OCI-LY1 (cell line): ENCODE measurements around the gene CD93.

Experiments
- H2AFZ ChIP-seq: fragments of 200-600 bp; sonication (generic), shearing (Covaris generic); 2 replicates; pipeline ENCODE4 v1.6.0; 2014; ENCODE audit warnings: antibody characterized with exemption, mild to moderate bottlenecking, low read length
- H3F3A ChIP-seq: fragments of 200-600 bp; sonication (generic), shearing (Covaris generic); 2 replicates; pipeline ENCODE4 v1.6.0; 2014; ENCODE audit warnings: mild to moderate bottlenecking, antibody characterized with exemption, low read length, moderate library complexity; ENCODE audit not compliant: insufficient read depth
- H3K27ac ChIP-seq: fragments of 200-600 bp; sonication (generic); 2 replicates; pipeline ENCODE4 v1.5.1; 2014; ENCODE audit warnings: low read length, mixed run types, mild to moderate bottlenecking, low read depth; ENCODE audit not compliant: poor library complexity, severe bottlenecking
- H3K27me3 ChIP-seq: fragments of 200-600 bp; sonication (generic); 2 replicates; pipeline ENCODE4 v1.6.0; 2014; ENCODE audit warnings: antibody characterized with exemption, mild to moderate bottlenecking, low read length, moderate library complexity; ENCODE audit not compliant: insufficient read depth
- H3K36me3 ChIP-seq: fragments of 200-600 bp; sonication (generic); 2 replicates; pipeline ENCODE4 v1.6.1; 2014; ENCODE audit warnings: mild to moderate bottlenecking, antibody characterized with exemption, low read length, moderate library complexity, mixed read lengths; ENCODE audit not compliant: insufficient read depth
- H3K4me1 ChIP-seq: fragments of 200-600 bp; sonication (generic); 2 replicates; pipeline ENCODE4 v1.5.1; 2014; ENCODE audit warnings: mild to moderate bottlenecking, low read length, moderate library complexity; ENCODE audit not compliant: insufficient read depth, severe bottlenecking
- H3K4me2 ChIP-seq: fragments of 200-600 bp; sonication (generic), shearing (Covaris generic); 2 replicates; pipeline ENCODE4 v1.6.1; 2014; ENCODE audit warnings: low read length
- H3K4me3 ChIP-seq: fragments of 200-600 bp; sonication (generic); 2 replicates; pipeline ENCODE4 v1.5.1; 2014; ENCODE audit warnings: low read length, low read depth, mild to moderate bottlenecking, mixed read lengths; ENCODE audit not compliant: poor library complexity, severe bottlenecking
- H3K79me2 ChIP-seq: fragments of 200-600 bp; shearing (Covaris generic); 2 replicates; pipeline ENCODE4 v1.6.1; 2016; ENCODE audit warnings: mixed run types, low read length, mixed read lengths; ENCODE audit not compliant: insufficient read depth
- H3K9ac ChIP-seq: fragments of 200-600 bp; sonication (generic), shearing (Covaris generic); 2 replicates; pipeline ENCODE4 v1.6.1; 2014; ENCODE audit warnings: mild to moderate bottlenecking, low read length, mixed read lengths
- H3K9me2 ChIP-seq: fragments of 200-600 bp; sonication (generic), shearing (Covaris generic); 2 replicates; pipeline ENCODE4 v1.6.1; 2014; ENCODE audit warnings: low read depth, mild to moderate bottlenecking, low read length, mixed read lengths
- H3K9me3 ChIP-seq: fragments of 200-600 bp; shearing (Covaris generic); 2 replicates; pipeline ENCODE4 v1.6.1; 2014; ENCODE audit warnings: low read length, mixed read lengths
- H4K20me1 ChIP-seq: fragments of 200-600 bp; sonication (generic), shearing (Covaris generic); 2 replicates; pipeline ENCODE4 v1.6.0; 2016; ENCODE audit warnings: mild to moderate bottlenecking, low read length; ENCODE audit not compliant: insufficient read depth
- EZH2 ChIP-seq: fragments of 200-600 bp; sonication (generic), shearing (Covaris generic); IDR thresholded peaks from 2 replicates; pipeline ENCODE4 v1.8.0; 2017; ENCODE audit warnings: borderline replicate concordance, mixed run types, mild to moderate bottlenecking, antibody characterized with exemption, low read length, moderate library complexity, mixed read lengths
- TF ChIP-seq, protein P1 (sequence below): fragments of 200-600 bp; sonication (generic), shearing (Covaris generic); IDR thresholded peaks from 2 replicates; pipeline ENCODE4 v1.5.1; 2017; ENCODE audit warnings: mild to moderate bottlenecking, antibody characterized with exemption, low read length, moderate library complexity, mixed read lengths

CD93 gene

DNA sequence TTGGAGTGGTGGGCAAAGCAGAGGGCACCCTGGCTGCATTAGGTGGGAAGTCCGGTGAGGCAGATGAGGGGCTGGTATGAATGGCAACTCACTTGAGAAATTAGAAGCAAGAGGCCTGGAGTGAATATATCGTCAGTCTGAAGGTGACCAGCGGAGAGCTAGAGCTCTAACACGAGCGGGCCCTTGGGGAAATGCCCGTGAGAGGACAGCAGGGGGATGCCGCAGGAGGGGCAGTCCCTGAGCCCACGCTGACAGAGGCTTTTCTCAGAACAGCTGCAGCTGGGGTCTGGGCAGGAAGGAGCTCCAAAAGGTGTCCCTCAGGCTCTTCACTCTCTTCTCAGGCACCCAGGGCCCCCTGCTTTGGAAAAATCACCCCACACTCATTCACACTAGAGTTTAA lies 32.0 kb upstream of the CD93 start:
- Histone ChIP-seq H3K27me3 (no peaks in the 10 kb centered on the region), H3K36me3 (no peaks in the 10 kb centered on the region), H3F3A (no peaks in the 10 kb centered on the region), H3K4me3 (no peak overlapping the region), H2AFZ (no peak overlapping the region), H3K9me2 (no peaks in the 10 kb centered on the region), H3K27ac (no peak overlapping the region), H3K4me1 (no peaks in the 10 kb centered on the region), H3K9ac (no peak overlapping the region), H3K79me2 (no peaks in the 10 kb centered on the region), H3K4me2 (no peak overlapping the region), H3K9me3 (no peaks in the 10 kb centered on the region), H4K20me1 (no peaks in the 10 kb centered on the region)
- TF ChIP-seq, protein P1, sequence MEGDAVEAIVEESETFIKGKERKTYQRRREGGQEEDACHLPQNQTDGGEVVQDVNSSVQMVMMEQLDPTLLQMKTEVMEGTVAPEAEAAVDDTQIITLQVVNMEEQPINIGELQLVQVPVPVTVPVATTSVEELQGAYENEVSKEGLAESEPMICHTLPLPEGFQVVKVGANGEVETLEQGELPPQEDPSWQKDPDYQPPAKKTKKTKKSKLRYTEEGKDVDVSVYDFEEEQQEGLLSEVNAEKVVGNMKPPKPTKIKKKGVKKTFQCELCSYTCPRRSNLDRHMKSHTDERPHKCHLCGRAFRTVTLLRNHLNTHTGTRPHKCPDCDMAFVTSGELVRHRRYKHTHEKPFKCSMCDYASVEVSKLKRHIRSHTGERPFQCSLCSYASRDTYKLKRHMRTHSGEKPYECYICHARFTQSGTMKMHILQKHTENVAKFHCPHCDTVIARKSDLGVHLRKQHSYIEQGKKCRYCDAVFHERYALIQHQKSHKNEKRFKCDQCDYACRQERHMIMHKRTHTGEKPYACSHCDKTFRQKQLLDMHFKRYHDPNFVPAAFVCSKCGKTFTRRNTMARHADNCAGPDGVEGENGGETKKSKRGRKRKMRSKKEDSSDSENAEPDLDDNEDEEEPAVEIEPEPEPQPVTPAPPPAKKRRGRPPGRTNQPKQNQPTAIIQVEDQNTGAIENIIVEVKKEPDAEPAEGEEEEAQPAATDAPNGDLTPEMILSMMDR: no peak
- no peak for TF ChIP-seq EZH2

DNA sequence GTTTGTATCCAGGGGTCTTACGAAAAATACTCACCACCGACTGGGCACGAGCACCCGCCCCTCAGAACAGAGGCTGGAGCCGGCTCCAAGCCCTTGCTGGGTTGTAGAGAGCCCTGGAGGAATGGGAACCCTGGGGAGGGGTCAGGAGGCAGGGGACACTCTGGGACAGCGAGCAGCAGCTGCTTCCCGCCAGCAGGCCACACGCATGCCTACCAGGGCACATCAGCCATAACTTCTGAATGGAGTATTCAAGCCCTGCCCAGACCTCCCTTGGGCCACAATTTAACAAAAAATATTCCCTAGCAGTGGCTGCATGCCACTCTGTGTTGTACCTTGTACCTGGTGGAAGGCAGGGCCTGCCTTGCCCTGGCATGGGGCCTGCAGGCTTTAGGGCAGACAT lies 31.6 kb upstream of the CD93 start:
- Histone ChIP-seq H3K4me1 (no peaks in the 10 kb centered on the region), H3K9ac (no peak overlapping the region)
- TF ChIP-seq, protein P1: no peak
- no peak for TF ChIP-seq EZH2

DNA sequence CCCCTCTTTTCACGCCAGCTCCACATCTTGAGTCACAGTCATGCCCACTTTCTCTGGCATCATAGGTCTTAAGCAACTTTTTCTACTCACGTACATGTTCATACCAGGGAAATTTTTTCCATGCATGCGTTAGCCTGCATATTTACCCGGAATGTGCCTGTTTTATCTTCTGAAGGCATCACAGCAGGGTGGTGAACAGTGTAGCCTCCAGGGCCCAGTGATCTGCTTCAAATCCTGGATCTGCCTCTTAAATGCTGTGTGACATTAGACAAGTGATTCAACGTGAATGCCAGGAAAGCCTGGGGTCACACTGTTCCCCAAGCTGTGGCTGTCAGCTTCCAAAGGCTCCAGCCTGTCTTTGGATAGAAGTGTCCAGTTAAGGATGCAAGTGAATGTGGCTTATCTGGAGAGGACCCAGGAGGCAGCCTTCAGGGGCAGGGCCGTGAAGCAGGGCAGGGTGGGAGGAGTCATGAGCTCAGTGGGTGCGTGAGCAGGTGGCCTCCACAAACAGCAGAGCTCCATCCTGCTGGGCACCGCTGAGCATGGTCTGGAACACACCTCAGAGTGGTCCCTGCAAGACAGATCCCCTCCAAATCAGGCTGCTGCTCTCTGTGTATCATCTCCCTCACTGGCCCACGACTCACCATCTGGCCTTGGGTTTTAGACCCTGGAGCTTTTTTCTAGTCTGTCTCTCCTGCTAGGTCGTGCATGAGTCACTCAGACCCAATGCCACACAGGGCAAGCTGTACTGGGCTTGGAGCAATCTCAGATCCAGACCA lies 30.4 kb upstream of the CD93 start:
- no peak overlapping the region for H2AFZ ChIP-seq
- H3K4me1 ChIP-seq: no peaks in the 10 kb centered on the region
- no peak overlapping the region for H3K27ac ChIP-seq
- no peaks in the 10 kb centered on the region for H3K79me2 ChIP-seq
- H3K9me2 ChIP-seq: no peaks in the 10 kb centered on the region
- no peak overlapping the region for H3K4me2 ChIP-seq
- H3F3A ChIP-seq: no peaks in the 10 kb centered on the region
- no peak overlapping the region for H3K4me3 ChIP-seq
- no peaks in the 10 kb centered on the region for H4K20me1 ChIP-seq
- no peaks in the 10 kb centered on the region; the same call in 1 of the 2 replicates for H3K27me3 ChIP-seq
- H3K9ac ChIP-seq: no peak overlapping the region
- TF ChIP-seq EZH2: no peak
- TF ChIP-seq, protein P1: no peak
- no peaks in the 10 kb centered on the region for H3K36me3 ChIP-seq
- no peaks in the 10 kb centered on the region for H3K9me3 ChIP-seq

More for the DNA sequence above, 31.6 kb upstream of the CD93 start:
- H3K4me2 ChIP-seq: no peak overlapping the region
- no peaks in the 10 kb centered on the region for H4K20me1 ChIP-seq
- no peaks in the 10 kb centered on the region for H3K9me3 ChIP-seq
- no peaks in the 10 kb centered on the region for H3K79me2 ChIP-seq
- H3F3A ChIP-seq: no peaks in the 10 kb centered on the region
- H3K36me3 ChIP-seq: no peaks in the 10 kb centered on the region
- H2AFZ ChIP-seq: no peak overlapping the region
- H3K9me2 ChIP-seq: no peaks in the 10 kb centered on the region
- H3K27me3 ChIP-seq: no peaks in the 10 kb centered on the region
- H3K4me3 ChIP-seq: no peak overlapping the region
- H3K27ac ChIP-seq: no peak overlapping the region
